ENCODE results near the gene RHBDD1. TPM values are rescaled to one million over a fixed set of nuclear protein-coding genes. Genes with fewer than 3 reads are reported as not detected.

The RHBDD1 gene
- total RNA-seq, 1 donor from 2014 or later: 34.9 TPM

DNA sequence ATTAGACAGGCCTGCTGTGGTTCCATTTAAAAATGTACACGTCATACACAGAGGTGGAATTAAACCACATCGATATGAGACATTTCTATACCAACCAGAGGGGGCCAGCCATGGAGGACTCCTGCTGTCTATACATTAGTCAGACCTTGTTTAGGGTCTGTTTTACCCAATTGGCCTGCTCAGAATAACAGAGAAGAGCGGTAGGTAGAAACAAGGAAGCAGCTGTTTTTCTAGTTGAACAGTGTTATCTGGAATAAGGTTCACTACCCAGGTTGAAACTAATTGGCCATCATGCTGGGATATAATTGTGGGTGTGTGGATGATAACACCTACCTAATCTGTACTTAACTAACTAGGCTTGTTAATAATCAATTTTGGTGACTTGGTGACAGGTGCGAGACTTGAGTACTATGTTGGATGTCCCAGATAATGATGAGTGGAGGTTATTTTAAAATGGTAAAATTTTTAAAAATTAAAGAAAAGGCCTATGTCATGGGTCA, 47.5 kb downstream of the RHBDD1 start:
- DNase-seq (ENCODE audit: extremely low spot score, unreplicated experiment): no peak
- Mint-ChIP-seq H3K9me3 (no peaks in the 10 kb centered on the region), H3K36me3 (peaks cover 14% of the 10 kb centered on the region), H3K4me3 (no peak overlapping the region), H3K4me1 (ENCODE audit: unreplicated experiment) (peaks cover 5% of the 10 kb centered on the region), H3K27ac (no peak overlapping the region), H3K27me3 (no peaks in the 10 kb centered on the region)
- TF ChIP-seq, protein P1, sequence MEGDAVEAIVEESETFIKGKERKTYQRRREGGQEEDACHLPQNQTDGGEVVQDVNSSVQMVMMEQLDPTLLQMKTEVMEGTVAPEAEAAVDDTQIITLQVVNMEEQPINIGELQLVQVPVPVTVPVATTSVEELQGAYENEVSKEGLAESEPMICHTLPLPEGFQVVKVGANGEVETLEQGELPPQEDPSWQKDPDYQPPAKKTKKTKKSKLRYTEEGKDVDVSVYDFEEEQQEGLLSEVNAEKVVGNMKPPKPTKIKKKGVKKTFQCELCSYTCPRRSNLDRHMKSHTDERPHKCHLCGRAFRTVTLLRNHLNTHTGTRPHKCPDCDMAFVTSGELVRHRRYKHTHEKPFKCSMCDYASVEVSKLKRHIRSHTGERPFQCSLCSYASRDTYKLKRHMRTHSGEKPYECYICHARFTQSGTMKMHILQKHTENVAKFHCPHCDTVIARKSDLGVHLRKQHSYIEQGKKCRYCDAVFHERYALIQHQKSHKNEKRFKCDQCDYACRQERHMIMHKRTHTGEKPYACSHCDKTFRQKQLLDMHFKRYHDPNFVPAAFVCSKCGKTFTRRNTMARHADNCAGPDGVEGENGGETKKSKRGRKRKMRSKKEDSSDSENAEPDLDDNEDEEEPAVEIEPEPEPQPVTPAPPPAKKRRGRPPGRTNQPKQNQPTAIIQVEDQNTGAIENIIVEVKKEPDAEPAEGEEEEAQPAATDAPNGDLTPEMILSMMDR (conservative IDR thresholded peaks at IDR 0.05): no peak

GRCh38 chr2:226884166-226884565, 48.3 kb downstream of the RHBDD1 start:
- peaks cover 5% of the 10 kb centered on the region for H3K4me1 Mint-ChIP-seq (ENCODE audit: unreplicated experiment)
- DNase-seq (ENCODE audit: extremely low spot score, unreplicated experiment): no peak
- H3K36me3 Mint-ChIP-seq: peaks cover 11% of the 10 kb centered on the region
- TF ChIP-seq, protein P1 (conservative IDR thresholded peaks at IDR 0.05): no peak
- no peaks in the 10 kb centered on the region for H3K9me3 Mint-ChIP-seq
- no peak overlapping the region for H3K4me3 Mint-ChIP-seq
- no peak overlapping the region for H3K27ac Mint-ChIP-seq
- no peaks in the 10 kb centered on the region for H3K27me3 Mint-ChIP-seq

GRCh38 chr2:226885769-226886435, 50.0 kb downstream of the RHBDD1 start:
- Mint-ChIP-seq H3K36me3 (peaks cover 7% of the 10 kb centered on the region), H3K27ac (no peak overlapping the region), H3K27me3 (no peaks in the 10 kb centered on the region), H3K9me3 (no peaks in the 10 kb centered on the region), H3K4me3 (no peak overlapping the region), H3K4me1 (ENCODE audit: unreplicated experiment) (no peaks in the 10 kb centered on the region)
- TF ChIP-seq, protein P1 (conservative IDR thresholded peaks at IDR 0.05): no peak
- no peak for DNase-seq (ENCODE audit: extremely low spot score, unreplicated experiment)

- H3K4me3 Mint-ChIP-seq: no peak overlapping the region
- H3K36me3 Mint-ChIP-seq: peaks cover 3% of the 10 kb centered on the region
- no peak for DNase-seq (ENCODE audit: extremely low spot score, unreplicated experiment)
- H3K4me1 Mint-ChIP-seq (ENCODE audit: unreplicated experiment): no peaks in the 10 kb centered on the region
- TF ChIP-seq, protein P1 (conservative IDR thresholded peaks at IDR 0.05): no peak
- H3K27me3 Mint-ChIP-seq: no peaks in the 10 kb centered on the region
- no peak overlapping the region for H3K27ac Mint-ChIP-seq
- H3K9me3 Mint-ChIP-seq: no peaks in the 10 kb centered on the region
Observed at GRCh38 chr2:226887940-226888339, 52.1 kb downstream of the RHBDD1 start.

DNA sequence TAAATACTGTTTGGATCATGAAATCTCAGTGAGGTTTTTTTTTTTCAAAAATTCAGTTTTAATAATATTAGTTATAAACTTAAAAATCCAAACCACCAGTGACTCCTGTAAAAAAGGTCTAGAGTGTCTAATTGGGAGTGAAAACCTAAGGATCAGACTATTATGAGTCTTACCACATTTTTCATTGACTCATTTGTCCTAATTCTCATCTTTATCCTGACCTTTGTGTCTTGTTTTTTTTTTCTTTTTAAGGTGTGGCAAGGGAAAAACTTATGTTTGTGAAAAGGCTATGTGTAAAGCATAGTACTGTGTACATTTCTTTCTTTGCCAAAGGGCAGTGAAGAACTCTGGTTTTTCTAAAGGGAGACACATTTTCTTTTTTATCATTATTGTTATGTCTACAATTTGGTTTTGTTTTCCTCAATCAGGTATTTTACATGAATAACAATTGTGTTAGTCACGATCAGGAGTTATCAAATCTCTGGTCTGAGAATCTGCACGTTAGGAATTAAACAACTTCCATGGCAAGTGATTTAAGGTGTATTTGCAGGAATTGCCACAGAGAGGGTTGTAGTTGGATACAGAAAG, 52.6 kb downstream of the RHBDD1 start:
- Mint-ChIP-seq H3K4me3 (no peak overlapping the region), H3K27me3 (no peaks in the 10 kb centered on the region), H3K9me3 (no peaks in the 10 kb centered on the region), H3K27ac (no peak overlapping the region), H3K36me3 (no peaks in the 10 kb centered on the region), H3K4me1 (ENCODE audit: unreplicated experiment) (no peaks in the 10 kb centered on the region)
- no peak for DNase-seq (ENCODE audit: extremely low spot score, unreplicated experiment)
- TF ChIP-seq, protein P1 (conservative IDR thresholded peaks at IDR 0.05): no peak
